Pancreas (tissue), 10 donors: ENCODE results near the gene CLDN11. TPM values are rescaled to one million over a fixed set of nuclear protein-coding genes. Genes with fewer than 3 reads are reported as not detected.
A peak's percentile ranks its signal among the peaks of the same experiment; 100 is the strongest.

Experiments
- ATAC-seq, 4 donors: fragments of 200-7000 bp; cut with Tn5 transposase; one replicate each; pipeline versions ENCODE4 v1.8.0 to v1.9.1; 2020; ENCODE audit warnings: mild to moderate bottlenecking in 4 of 4, moderate library complexity in 4 of 4
- DNase-seq, 6 donors: peaks; one replicate each; pipeline ENCODE4 v3.0.0-alpha.2; 2020
- FAIRE-seq: peaks from 2 replicates; lab custom pipeline; 2012; peaks lifted over from hg19 to GRCh38; lab: Jason Lieb, UNC
- H3K27ac ChIP-seq, 4 donors: fragments of 200-600 bp; sonication (generic); 1 replicate in 3 of 4; 2 replicates in 1 of 4; pipeline versions ENCODE4 v1.5.0 to v1.8.0; 2020
- H3K27me3 ChIP-seq, 4 donors: fragments of 200-600 bp; one replicate each; pipeline ENCODE4 v1.8.0; 2021
- H3K36me3 ChIP-seq, 3 donors: fragments of 200-600 bp; sonication (generic) in 1 of 3; one replicate each; pipeline versions ENCODE4 v1.5.0 to v1.8.0; 2020 to 2021
- H3K4me1 ChIP-seq, 3 donors: fragments of 200-600 bp; one replicate each; pipeline ENCODE4 v1.8.0; 2021
- H3K4me3 ChIP-seq, 4 donors: fragments of 200-600 bp; sonication (generic) in 2 of 4; one replicate each; pipeline versions ENCODE4 v1.5.0 to v1.8.0; 2020 to 2021
- H3K9me3 ChIP-seq, 4 donors: fragments of 200-600 bp; one replicate each; pipeline ENCODE4 v1.8.0; 2021
- WGBS, 2 donors: extraction: QIAGEN DNeasy Blood & Tissue Kit; methylation state at CpG; one replicate each; pipeline ENCODE4 v1.1.7; 2013; 5-methylcytosine and 5-hydroxymethylcytosine counted together
- intact Hi-C, 3 donors: fragments of 100-400 bp; cut with DNase I; formaldehyde crosslinking; loops; one replicate each; pipeline versions ENCODE4 v1.11.1 to v1.14.2; 2022
- polyA plus RNA-seq, 2 donors: library from polyadenylated mRNA; stranded (reverse); fragments of 200-250 nt; gene quantifications; one replicate each; pipeline ENCODE4 v1.2.3, GENCODE V29; 2013
- total RNA-seq, 6 donors: library from RNA; stranded (reverse); fragmentation: NEBNext Ultra II Directional in 4 of 6; extraction: Animal tissue kit (Norgen Biotek cat#: 25700) in 4 of 6; gene quantifications; one replicate each; pipeline versions ENCODE4 v1.2.1 to v1.2.4, GENCODE V29; 2021 to 2023
- TF ChIP-seq, protein P1 (sequence below), 4 donors: fragments of 200-600 bp; sonication (generic) in 3 of 4; IDR thresholded peaks; one replicate each; pipeline versions ENCODE4 v1.5.0 to v1.8.0; 2021; ENCODE audit warnings: antibody characterized with exemption in 4 of 4
- donor health status: healthy with polysubstance abuse.
- donor health status: DM: no; HTN: no; CAD: no; lungs with moderate emphysema.
- donor health status: DM: no; HTN: no; CAD: no.
- donor health status: control.
- donor health status: control.
- donor health status: Bipolar disorder and iron deficiency.
- donor health status: DM: yes; HTN: yes; CAD: no.
- donor health status: DM: no; HTN: no; CAD: no.
- donor health status: DM: no; HTN: no; CAD: no.
- donor health status: DM: yes; HTN: yes; CAD: no.

CLDN11 gene
- total and polyA plus RNA-seq, 8 donors = 0.38 to 2.3 (median 0.74) TPM

DNA sequence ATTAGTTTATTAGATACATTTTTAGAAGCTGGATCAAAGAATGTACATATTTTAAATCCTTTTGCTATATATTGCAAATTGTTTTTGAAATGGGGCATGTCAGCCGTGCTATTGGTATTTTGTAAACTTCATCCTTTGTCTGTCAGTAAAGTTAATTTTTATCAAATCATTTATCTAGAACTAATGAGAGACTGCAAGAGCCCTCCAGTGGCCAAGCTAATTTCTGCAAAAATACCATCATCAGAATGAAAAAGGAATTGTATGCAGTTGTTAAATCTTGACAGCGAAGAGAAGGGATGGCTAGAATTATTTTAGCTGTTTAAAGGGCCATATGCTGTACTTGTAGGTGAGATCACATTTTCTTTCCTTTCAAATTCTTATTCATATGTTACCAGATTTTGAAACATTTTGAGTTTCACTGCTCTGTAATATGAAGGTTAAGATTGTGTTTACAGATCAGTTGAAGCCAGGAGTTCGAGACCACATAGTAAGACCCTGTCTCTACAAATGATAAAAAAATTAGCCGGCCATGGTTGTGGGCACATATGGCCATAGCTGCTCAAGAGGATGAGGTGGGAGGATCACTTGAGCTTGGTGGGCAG, 8.1 kb upstream of the CLDN11 start:
- Histone ChIP-seq H3K4me3 (no peak overlapping the region), H3K4me1 (no peaks in the 10 kb centered on the region), H3K9me3 (no peaks in the 10 kb centered on the region), H3K27ac (no peak overlapping the region), H3K36me3 (no peaks in the 10 kb centered on the region), H3K27me3 (no peaks in the 10 kb centered on the region)
- no peak for DNase-seq
- WGBS, 2 donors = 31 to 42% methylated on average over 4 of the region's 4 CpGs
- intact Hi-C loops = loop anchor here in 2 of 3 donors (5.0 to 10.0 kb wide), 3 partner anchors 98 to 404 kb away; no protein-coding TSS in a partner anchor
- peak in 3 of 4 donors; percentile 43 to 57 (median 52) for ATAC-seq
- no peak for FAIRE-seq
- TF ChIP-seq, protein P1, sequence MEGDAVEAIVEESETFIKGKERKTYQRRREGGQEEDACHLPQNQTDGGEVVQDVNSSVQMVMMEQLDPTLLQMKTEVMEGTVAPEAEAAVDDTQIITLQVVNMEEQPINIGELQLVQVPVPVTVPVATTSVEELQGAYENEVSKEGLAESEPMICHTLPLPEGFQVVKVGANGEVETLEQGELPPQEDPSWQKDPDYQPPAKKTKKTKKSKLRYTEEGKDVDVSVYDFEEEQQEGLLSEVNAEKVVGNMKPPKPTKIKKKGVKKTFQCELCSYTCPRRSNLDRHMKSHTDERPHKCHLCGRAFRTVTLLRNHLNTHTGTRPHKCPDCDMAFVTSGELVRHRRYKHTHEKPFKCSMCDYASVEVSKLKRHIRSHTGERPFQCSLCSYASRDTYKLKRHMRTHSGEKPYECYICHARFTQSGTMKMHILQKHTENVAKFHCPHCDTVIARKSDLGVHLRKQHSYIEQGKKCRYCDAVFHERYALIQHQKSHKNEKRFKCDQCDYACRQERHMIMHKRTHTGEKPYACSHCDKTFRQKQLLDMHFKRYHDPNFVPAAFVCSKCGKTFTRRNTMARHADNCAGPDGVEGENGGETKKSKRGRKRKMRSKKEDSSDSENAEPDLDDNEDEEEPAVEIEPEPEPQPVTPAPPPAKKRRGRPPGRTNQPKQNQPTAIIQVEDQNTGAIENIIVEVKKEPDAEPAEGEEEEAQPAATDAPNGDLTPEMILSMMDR (IDR thresholded peaks at IDR 0.05) = peak in 1 of 4 donors; percentile 21

DNA sequence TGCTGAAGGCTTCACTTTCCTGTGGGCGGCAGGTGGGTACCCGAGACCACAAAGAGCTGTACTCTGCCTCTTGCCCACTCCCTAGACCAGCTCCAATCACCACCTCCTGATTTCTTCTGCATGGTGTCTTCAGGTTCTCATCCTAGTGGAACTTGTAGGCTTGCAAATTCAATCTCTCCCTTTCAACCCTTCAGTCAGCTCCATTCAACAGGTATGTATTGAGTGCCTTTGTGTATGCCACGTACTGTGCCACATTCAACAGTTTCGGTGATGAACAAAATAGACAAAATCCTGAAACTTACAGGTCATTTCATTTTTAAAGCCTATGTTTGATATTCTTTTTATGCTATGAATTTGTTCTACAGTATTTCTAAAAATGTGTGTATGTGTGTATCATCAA, 5.4 kb upstream of the CLDN11 start:
- 90 to 91% methylated on average over 4 of the region's 4 CpGs for WGBS, 2 donors
- Histone ChIP-seq H3K4me3 (no peak overlapping the region), H3K4me1 (no peaks in the 10 kb centered on the region), H3K9me3 (no peaks in the 10 kb centered on the region), H3K36me3 (no peaks in the 10 kb centered on the region), H3K27me3 (peaks cover 0 to 6% (median 0%) of the 10 kb centered on the region in 4 donors), H3K27ac (no peak overlapping the region)
- DNase-seq (no peak), FAIRE-seq (no peak), ATAC-seq (no peak)
- TF ChIP-seq, protein P1 (IDR thresholded peaks at IDR 0.05) = no peak
- intact Hi-C loops = loop anchor here in 2 of 3 donors (5.0 to 10.0 kb wide), 3 partner anchors 101 to 402 kb away; no protein-coding TSS in a partner anchor

DNA sequence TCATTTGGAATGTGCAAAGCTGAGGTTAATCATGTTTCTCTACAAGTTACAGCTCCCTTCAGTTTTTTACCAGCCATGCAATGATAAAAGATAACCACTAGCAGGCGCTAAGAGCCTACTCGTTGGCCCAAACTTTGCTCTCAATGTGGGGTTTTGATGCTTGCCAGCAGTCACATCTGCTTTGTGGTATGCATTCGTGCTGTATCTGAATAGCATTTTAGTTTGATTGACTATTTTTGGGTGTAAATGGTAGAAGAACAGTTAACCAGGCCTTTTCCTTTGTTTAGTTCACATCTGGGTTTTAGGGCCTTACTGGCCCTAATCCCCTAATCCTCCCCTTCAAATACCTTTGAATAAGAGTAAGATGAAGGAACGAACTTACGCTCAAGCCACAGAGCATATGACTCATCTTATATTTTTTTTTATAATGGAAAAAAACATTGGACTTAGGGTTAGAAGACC, 4.4 kb upstream of the CLDN11 start:
- WGBS, 2 donors = 34 to 37% methylated on average over 5 of the region's 5 CpGs
- TF ChIP-seq, protein P1 (IDR thresholded peaks at IDR 0.05) = peak; percentile 57 to 90 (median 84)
- Histone ChIP-seq H3K9me3 (no peaks in the 10 kb centered on the region), H3K27ac (no peak overlapping the region), H3K27me3 (peaks cover 0 to 10% (median 2%) of the 10 kb centered on the region in 4 donors), H3K36me3 (no peaks in the 10 kb centered on the region), H3K4me1 (peaks cover 0 to 4% (median 0%) of the 10 kb centered on the region in 3 donors), H3K4me3 (no peak overlapping the region)
- ATAC-seq (peak; percentile 50 to 88 (median 82)), FAIRE-seq (no peak), DNase-seq (peak in 1 of 6 donors; percentile 41)
- intact Hi-C loops = loop anchor here in 2 of 3 donors (5.0 to 10.0 kb wide), 3 partner anchors 102 to 401 kb away; no protein-coding TSS in a partner anchor

DNA sequence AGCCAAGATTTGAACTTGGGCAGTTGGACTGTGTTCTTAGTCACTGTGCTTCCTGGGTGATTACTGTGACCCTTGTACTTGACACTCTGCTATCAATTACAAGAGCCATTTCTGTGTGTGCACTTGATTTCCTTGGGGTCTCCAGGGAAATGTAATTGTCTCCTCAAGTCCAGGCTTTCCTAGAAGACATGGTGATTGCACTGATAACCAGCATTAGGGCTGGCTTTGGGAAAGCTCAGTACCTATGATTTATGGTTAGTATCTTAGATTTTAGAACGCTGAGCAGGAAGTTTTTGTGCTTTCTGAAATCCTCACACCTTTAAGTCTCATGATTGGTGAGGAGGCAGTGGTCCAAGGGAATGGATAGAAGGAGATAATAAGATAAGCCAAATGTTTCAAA, 1.6 kb upstream of the CLDN11 start:
- no peak overlapping the region for H3K27ac ChIP-seq
- TF ChIP-seq, protein P1 (IDR thresholded peaks at IDR 0.05) = no peak
- WGBS, 2 donors = 56 to 67% methylated on average over 1 of the region's 1 CpG
- no peaks in the 10 kb centered on the region for H3K9me3 ChIP-seq
- no peaks in the 10 kb centered on the region for H3K36me3 ChIP-seq
- ATAC-seq = no peak
- peaks cover 0 to 8% (median 0%) of the 10 kb centered on the region in 3 donors for H3K4me1 ChIP-seq
- no peak overlapping the region for H3K4me3 ChIP-seq
- intact Hi-C loops = loop anchor here in 1 of 3 donors (10.0 kb wide), 1 partner anchor 398 kb away; no protein-coding TSS in a partner anchor
- peaks cover 0 to 16% (median 2%) of the 10 kb centered on the region in 4 donors for H3K27me3 ChIP-seq
- no peak for FAIRE-seq
- DNase-seq = no peak
